ENCODE data around the gene SLC12A7. TPM values are rescaled to one million over a fixed set of nuclear protein-coding genes. Genes with fewer than 3 reads are reported as not detected.
A peak's percentile ranks its signal among the peaks of the same experiment; 100 is the strongest.

The SLC12A7 gene
- total RNA-seq, 1 donor from 2014 or later, result 101 TPM

DNA sequence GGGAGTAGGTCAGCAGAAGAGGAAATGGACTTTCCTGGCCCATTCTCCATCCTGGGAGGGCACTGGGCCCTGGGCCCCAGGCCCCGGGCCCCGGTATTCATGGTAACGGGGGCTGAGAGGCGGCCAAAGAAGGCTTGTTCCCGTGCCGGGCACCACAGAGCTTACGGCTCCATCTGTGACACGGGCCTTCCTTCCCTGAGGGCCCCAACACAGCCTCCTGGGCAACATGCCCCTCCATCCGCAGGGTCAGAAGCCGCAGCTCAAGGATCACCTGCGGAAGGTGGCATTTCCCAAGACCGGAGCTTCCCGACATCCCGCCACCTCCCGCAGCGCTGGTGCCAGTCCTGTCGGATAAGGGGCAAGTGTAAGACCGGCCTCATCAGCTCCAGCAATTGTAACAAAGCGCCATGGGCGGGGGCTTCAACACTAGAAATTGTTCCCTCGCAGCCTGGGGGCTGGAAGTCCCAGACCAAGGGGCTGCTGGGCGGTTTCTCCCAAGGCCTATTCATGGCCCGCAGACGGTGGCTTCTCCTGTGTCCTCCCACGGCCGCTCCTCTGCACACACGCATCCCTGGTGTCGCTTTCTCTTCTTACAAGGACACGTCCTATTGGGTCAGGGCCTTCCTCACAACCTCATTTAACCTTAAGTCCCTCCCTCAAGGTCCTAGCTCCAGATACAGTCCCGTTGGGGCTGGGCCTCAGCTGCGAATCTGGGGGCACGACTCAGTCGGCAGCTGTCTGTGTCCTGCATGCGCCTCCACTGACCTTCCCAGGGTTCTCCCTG, 31.2 kb upstream of the SLC12A7 start:
- DNase-seq (ENCODE audit: low spot score in 2 of 2), result no peak
- intact Hi-C loops (cut with DNase I), result no loop called here
- Histone ChIP-seq H3K27me3 (no peaks in the 10 kb centered on the region), H3K4me1 (no peaks in the 10 kb centered on the region), H3K36me3 (no peaks in the 10 kb centered on the region), H3K9me3 (no peaks in the 10 kb centered on the region), H3K4me3 (no peak overlapping the region), H3K27ac (no peak overlapping the region)
- TF ChIP-seq, protein P1, sequence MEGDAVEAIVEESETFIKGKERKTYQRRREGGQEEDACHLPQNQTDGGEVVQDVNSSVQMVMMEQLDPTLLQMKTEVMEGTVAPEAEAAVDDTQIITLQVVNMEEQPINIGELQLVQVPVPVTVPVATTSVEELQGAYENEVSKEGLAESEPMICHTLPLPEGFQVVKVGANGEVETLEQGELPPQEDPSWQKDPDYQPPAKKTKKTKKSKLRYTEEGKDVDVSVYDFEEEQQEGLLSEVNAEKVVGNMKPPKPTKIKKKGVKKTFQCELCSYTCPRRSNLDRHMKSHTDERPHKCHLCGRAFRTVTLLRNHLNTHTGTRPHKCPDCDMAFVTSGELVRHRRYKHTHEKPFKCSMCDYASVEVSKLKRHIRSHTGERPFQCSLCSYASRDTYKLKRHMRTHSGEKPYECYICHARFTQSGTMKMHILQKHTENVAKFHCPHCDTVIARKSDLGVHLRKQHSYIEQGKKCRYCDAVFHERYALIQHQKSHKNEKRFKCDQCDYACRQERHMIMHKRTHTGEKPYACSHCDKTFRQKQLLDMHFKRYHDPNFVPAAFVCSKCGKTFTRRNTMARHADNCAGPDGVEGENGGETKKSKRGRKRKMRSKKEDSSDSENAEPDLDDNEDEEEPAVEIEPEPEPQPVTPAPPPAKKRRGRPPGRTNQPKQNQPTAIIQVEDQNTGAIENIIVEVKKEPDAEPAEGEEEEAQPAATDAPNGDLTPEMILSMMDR (IDR thresholded peaks at IDR 0.05), result no peak

DNA sequence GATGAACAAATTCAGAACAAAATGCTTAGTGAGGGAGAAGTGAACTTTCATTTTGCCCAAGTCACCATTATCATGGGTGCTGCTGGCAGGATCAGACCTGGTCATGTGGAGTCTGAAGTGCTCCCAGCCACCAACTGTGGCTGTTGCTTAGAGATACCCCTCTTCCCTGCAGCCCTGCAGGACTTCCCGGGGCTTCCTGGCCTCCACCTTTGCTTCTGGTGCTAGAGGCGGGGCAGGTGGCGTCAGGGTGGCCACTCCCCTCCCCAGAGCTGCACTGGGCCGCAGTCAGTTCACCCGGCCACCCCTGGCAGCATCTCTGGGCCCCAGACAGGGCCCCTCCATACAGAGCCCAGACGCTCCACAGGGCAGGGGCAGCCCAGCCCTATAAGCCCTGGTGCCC, 30.0 kb upstream of the SLC12A7 start:
- Histone ChIP-seq H3K4me3 (no peak overlapping the region), H3K9me3 (no peaks in the 10 kb centered on the region), H3K27me3 (no peaks in the 10 kb centered on the region), H3K4me1 (no peaks in the 10 kb centered on the region), H3K27ac (no peak overlapping the region), H3K36me3 (no peaks in the 10 kb centered on the region)
- TF ChIP-seq, protein P1 (IDR thresholded peaks at IDR 0.05), result no peak
- no peak for DNase-seq (ENCODE audit: low spot score in 2 of 2)
- intact Hi-C loops (cut with DNase I), result no loop called here

DNA sequence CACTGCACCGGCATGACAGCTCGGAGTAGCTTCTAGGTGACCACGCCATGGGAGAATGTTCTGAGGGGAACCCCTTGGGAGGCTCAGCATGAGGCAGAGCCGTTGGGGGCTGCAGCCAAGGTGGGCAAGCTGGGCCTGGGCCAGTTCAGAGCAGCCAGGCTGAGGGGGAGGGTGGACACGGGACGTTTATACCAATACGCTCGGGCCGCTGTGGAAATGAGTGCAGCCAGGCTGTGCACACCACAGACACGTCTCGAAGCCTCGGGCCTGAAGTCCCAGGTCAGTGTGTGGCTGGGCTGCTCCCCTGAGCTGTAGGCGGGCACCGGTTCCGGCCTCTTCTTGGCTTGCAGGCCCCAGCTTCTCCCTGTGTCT, 28.9 kb upstream of the SLC12A7 start:
- no peak for DNase-seq (ENCODE audit: low spot score in 2 of 2)
- intact Hi-C loops (cut with DNase I), result no loop called here
- Histone ChIP-seq H3K4me1 (no peaks in the 10 kb centered on the region), H3K36me3 (no peaks in the 10 kb centered on the region), H3K27me3 (no peaks in the 10 kb centered on the region), H3K27ac (no peak overlapping the region), H3K4me3 (no peak overlapping the region), H3K9me3 (no peaks in the 10 kb centered on the region)
- TF ChIP-seq, protein P1 (IDR thresholded peaks at IDR 0.05), result no peak

DNA sequence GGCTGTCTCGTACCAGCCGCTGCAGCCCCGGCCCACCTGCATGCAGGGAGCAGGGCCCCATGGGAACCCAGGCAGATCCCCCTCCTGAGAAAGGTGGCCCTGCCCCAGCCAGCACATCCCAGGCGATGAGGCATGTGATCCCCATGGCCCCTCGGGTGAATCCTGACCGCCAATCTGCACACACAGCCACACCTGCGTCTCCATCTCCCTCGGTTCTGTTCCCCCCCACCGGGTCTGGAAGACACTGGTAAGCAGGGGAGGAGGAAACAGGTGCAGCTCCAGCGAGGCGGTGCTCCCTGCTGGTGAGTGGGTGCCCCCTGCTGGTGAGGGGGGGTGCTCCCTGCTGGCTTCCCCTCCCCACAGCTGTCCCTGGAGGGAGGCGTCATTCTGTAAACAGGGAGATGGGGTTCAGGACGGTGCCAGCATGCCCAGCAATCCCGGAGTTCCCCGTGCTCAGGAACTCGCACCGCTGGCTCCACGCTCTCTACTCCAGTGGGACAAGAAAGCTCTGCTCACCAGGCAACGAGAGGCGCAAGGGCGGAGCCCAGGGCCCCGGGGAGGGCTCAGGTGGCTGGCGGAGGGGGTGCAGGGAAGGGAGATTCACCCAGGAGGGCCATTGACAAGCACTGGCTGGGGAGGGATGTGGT, 28.4 kb upstream of the SLC12A7 start:
- Histone ChIP-seq H3K27me3 (no peaks in the 10 kb centered on the region), H3K4me1 (no peaks in the 10 kb centered on the region), H3K27ac (no peak overlapping the region), H3K36me3 (no peaks in the 10 kb centered on the region), H3K9me3 (no peaks in the 10 kb centered on the region), H3K4me3 (no peak overlapping the region)
- TF ChIP-seq, protein P1 (IDR thresholded peaks at IDR 0.05), result peak; percentile 15 to 46 (median 16)
- peak in 1 of 2 donors; percentile 72 for DNase-seq (ENCODE audit: low spot score in 2 of 2)
- intact Hi-C loops (cut with DNase I), result no loop called here

DNA sequence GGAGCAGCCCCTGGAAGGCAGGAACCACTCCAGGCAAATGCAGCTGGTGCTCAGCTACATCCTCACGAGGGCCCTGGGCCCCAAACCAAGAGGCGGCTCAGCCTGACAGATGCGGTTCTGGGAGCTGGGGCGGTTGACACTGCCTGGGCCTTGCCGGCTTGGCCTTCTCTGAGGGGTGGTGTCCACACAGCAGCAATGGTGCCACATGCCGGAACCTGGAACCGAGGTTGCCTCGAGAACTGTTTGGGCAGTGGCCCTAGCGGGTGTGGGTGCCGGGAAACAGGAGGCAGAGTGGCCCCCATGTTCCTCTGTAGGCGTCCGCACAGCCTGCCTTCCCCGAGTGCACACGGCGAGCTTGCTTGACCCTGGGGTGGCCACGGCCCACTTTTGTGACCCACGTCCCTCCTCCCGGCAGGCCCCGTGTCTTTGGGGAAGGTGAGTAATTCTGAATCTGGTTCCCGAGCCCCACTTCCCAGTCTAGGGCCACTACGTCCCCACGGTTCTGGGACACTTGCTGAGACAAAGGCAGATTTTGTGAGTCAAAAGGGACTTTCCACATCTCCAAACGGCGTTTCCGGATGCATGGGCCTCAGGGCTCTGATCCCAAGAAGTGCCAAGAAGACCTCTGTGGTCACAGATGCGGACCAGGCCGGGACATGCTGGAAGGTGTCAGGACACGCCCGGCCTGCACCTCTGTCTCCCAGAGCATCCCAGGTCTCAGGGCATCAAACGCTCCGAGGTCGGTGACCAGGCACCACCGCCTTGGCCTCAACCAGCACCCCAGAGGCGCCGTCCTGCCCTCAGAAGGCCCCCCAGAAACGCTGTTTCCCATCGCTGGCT, 27.7 kb upstream of the SLC12A7 start:
- no peak for DNase-seq (ENCODE audit: low spot score in 2 of 2)
- TF ChIP-seq, protein P1 (IDR thresholded peaks at IDR 0.05), result no peak
- Histone ChIP-seq H3K4me3 (no peak overlapping the region), H3K27me3 (no peaks in the 10 kb centered on the region), H3K4me1 (no peaks in the 10 kb centered on the region), H3K36me3 (no peaks in the 10 kb centered on the region), H3K9me3 (no peaks in the 10 kb centered on the region), H3K27ac (no peak overlapping the region)
- intact Hi-C loops (cut with DNase I), result no loop called here

Data from ascending aorta (tissue), 2 donors.